Hepatocyte (in vitro differentiated cells): Measurements from ENCODE around the gene PPP1R2.

Experiments used
- EZH2 ChIP-seq: fragments of 200-600 bp; sonication (generic); IDR thresholded peaks from 2 replicates; pipeline ENCODE4 v1.6.1; 2016; ENCODE audit warnings: antibody characterized with exemption, mild to moderate bottlenecking, borderline replicate concordance
- EZH2phosphoT487 ChIP-seq: fragments of 200-600 bp; sonication (generic); IDR thresholded peaks from one replicate; pipeline ENCODE4 v1.6.1; 2018; ENCODE audit warnings: antibody characterized with exemption, mild to moderate bottlenecking, low read depth, moderate library complexity; ENCODE audit not compliant: unreplicated experiment, severe bottlenecking
- TF ChIP-seq, protein P1 (sequence below): fragments of 200-600 bp; sonication (generic); IDR thresholded peaks from 2 replicates; pipeline ENCODE4 v1.5.1; 2016; ENCODE audit warnings: antibody characterized with exemption, mild to moderate bottlenecking; ENCODE audit not compliant: poor library complexity

GRCh38 chr3:195577645-195578177 is 34.6 kb upstream of the PPP1R2 start:
- TF ChIP-seq, protein P1, sequence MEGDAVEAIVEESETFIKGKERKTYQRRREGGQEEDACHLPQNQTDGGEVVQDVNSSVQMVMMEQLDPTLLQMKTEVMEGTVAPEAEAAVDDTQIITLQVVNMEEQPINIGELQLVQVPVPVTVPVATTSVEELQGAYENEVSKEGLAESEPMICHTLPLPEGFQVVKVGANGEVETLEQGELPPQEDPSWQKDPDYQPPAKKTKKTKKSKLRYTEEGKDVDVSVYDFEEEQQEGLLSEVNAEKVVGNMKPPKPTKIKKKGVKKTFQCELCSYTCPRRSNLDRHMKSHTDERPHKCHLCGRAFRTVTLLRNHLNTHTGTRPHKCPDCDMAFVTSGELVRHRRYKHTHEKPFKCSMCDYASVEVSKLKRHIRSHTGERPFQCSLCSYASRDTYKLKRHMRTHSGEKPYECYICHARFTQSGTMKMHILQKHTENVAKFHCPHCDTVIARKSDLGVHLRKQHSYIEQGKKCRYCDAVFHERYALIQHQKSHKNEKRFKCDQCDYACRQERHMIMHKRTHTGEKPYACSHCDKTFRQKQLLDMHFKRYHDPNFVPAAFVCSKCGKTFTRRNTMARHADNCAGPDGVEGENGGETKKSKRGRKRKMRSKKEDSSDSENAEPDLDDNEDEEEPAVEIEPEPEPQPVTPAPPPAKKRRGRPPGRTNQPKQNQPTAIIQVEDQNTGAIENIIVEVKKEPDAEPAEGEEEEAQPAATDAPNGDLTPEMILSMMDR: no peak
- TF ChIP-seq EZH2 (no peak), EZH2phosphoT487 (no peak)
